ENCODE results near the gene CES2.

GRCh38 chr16:66921729-66922450 lies 13.4 kb upstream of the CES2 start:
- no peak for TF ChIP-seq EZH2 (IDR thresholded peaks at IDR 0.05; ENCODE audit: borderline replicate concordance, control insufficient read depth, low read depth, low read length)
- TF ChIP-seq CTCF (IDR thresholded peaks at IDR 0.05 in 2 of 3, conservative IDR thresholded peaks at IDR 0.05 in 1 of 3; ENCODE audit: control insufficient read depth in 2 of 3, extremely low read depth in 1 of 3, insufficient read depth in 1 of 3, low read depth in 3 of 3, low read length in 3 of 3) = no peak
- TF ChIP-seq ZBTB11 (CRISPR knock-in tag; IDR thresholded peaks at IDR 0.05) = no peak
- TF ChIP-seq NR2F1 (conservative IDR thresholded peaks at IDR 0.05) = no peak
- TF ChIP-seq ATF7 (IDR thresholded peaks at IDR 0.05; ENCODE audit: low read depth) = no peak
- no peak for TF ChIP-seq SIX5 (IDR thresholded peaks at IDR 0.05; ENCODE audit: low read depth, low read length, severe bottlenecking)
- TF ChIP-seq GABPA (IDR thresholded peaks at IDR 0.05; ENCODE audit: low read depth) = no peak
- TF ChIP-seq JUND (IDR thresholded peaks at IDR 0.05; ENCODE audit: low read depth, low read length) = no peak
- no peak for TF ChIP-seq TCF7 (IDR thresholded peaks at IDR 0.05; ENCODE audit: borderline replicate concordance)
- TF ChIP-seq ATF3 (IDR thresholded peaks at IDR 0.05; ENCODE audit: borderline replicate concordance, extremely low read depth, low read depth, low read length) = no peak
